Measurements from ENCODE around the gene STXBP5L. TPM values are rescaled to one million over a fixed set of nuclear protein-coding genes. Genes with fewer than 3 reads are reported as not detected.
"Not testable (repeated sequence)": the region's sequence is repeated elsewhere in the genome, so short reads cannot be mapped to it uniquely, and the experiment has no call there.

Gene STXBP5L
- total RNA-seq (2014; rRNA removed; shearing (Covaris generic)): 1.6 and 9.8 TPM in 2 replicates

DNA sequence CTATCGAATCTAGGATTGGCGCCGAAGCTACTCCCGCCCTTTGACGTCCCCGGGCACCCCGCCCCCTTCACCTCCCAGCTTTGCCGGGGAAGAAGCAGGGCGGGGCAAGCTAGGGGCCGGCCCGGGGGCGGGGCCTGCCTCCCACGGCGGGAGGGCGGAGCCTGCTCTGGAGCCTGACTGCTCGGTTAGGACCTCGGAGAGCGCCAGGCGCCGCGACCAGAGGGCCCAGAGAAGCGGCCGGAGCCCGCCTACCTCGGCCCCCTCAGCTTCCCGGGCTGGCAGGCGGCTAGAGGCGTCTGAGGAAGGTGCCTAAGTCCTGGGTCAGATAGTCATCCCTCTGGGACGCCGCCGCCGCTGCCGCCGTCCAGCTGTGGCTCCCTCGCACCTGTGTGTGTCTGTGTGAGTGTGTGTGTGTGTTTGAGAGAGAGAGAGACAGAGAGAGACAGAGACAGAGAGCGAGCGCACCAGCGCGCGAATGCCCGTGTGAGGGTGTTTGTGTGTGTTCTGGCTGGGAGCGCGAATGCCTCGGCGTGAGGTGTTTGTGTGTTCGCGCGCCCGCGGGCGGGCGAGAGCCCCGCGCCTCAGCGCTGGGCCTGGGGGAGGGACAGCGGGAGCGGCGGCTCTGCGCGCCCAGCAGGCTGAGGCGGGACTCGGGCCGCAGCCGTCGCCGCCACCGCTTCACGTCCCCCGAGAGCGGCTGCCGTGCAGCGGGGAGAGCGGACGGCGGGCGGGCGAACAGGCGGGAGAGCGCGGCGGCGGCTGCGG is at the start of gene STXBP5L:
Gene STXBP5L (plus strand): TSS at position 176 of the 765 bp plus-strand sequence. CDS start 1,374 bp downstream, outside the sequence.
- peak; percentile 73 for DNase-seq (ENCODE audit: low spot score)

- DNase-seq (ENCODE audit: low spot score): no peak
Measured at GRCh38 chr3:120858521-120858920, 49.5 kb upstream of the STXBP5L start.

DNA sequence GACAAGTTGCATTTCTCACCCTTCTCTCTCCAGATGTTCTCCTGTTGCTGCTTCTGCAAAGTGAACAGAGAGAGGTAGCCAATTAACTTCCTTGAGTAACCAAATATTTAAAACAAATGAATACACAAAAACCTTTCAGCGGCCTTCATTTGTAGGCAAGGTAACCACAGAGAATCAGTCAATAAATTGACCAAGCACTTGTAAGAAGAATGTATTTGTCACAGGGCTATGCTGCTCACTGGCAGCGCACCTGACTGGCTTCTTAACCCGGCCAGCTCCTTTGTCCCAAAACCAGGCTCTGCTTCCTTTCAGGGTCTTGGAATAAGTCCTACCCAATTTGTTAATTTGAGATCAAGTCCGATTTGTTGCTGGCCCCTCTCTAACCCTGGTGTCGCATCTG is 43.5 kb upstream of the STXBP5L start:
- no peak for DNase-seq (ENCODE audit: low spot score)

- no peak for DNase-seq (ENCODE audit: low spot score)
Measured at GRCh38 chr3:120875507-120875906, 32.5 kb upstream of the STXBP5L start.

GRCh38 chr3:120875989-120876388 is 32.0 kb upstream of the STXBP5L start:
- no peak for DNase-seq (ENCODE audit: low spot score)

DNA sequence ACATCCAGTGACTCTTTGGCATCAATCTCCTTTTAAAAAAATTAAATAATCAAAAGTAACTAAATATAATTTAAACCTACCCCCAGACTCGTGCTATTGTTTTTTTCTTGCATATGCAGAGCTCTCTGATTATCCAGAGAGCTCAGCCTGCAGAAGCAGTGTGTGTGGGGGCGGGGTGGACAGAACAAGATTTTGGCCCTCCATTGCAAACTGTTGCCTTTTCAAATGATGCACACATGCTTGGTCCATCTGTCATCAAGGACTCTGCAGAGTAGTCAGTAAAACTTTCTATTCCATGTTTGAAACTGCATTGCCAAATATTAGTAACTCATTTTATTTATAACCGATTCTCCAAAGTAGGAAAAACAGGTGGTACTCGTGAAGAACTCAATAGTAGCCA is 28.6 kb upstream of the STXBP5L start:
- no peak for DNase-seq (ENCODE audit: low spot score)

DNA sequence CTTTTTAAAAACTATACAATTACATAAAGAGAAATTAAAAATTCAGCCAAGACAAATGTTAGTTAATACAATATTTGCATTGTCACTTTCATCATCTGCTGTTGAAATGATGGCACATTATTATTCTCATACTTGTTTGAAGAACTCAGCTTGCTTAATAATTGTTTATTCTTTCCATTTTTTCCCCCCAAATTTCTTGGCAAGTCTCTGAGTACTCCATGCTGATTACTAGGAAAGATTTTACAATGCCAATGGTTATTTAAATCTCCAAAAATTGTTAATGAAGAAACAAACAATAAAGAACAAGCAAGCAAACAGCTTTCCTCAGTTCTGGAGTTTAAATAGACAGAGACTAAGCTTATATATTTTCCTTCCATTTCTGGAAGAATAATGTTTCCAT is 15.1 kb upstream of the STXBP5L start:
- no peak for DNase-seq (ENCODE audit: low spot score)

DNA sequence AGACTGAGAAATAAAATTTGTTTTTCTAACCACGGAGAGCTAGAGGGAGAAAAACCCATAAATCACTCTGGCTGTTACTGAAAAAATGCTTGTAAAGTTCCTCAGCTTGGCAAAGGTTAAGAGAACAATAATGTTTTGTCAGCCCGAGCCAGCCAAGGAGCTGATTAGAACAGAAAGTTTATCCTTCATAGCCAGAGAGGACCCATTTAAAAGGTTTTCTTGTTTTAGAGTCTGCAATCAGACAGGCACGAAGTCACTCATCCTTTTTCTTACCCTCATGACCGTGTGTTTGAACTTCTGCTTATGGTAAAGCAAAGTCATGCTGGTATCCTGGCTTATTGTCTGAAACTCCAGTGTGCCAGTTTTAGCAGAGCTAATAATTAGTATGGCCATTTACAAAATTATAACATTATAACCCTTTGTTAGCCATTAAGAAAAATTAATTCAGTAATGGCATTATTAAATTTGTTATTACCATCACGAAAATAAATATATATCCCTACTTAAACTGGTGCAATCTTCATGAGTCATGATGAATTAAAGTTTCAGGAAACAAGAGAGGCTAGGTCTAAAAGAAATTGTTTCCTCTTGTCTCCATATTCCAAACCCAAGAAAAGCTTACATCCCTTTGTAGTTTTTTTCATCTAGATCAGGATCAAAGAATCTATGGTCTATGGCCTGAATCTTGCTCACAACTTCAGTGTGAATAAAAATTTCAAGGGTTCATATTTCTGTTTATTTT is 13.5 kb upstream of the STXBP5L start:
- peak; percentile 85 for DNase-seq (ENCODE audit: low spot score)

GRCh38 chr3:120901716-120902115 is 6.3 kb upstream of the STXBP5L start:
- not testable (repeated sequence) for DNase-seq (ENCODE audit: low spot score)

GRCh38 chr3:120903221-120903620 is 4.8 kb upstream of the STXBP5L start:
- DNase-seq (ENCODE audit: low spot score): peak; percentile 44

GRCh38 chr3:120907659-120908029 is 361 bp upstream of the STXBP5L start:
- no peak for DNase-seq (ENCODE audit: low spot score)

- DNase-seq (ENCODE audit: low spot score): no peak
Measured at GRCh38 chr3:120908795-120909601, 993 bp downstream of the STXBP5L start.

DNA sequence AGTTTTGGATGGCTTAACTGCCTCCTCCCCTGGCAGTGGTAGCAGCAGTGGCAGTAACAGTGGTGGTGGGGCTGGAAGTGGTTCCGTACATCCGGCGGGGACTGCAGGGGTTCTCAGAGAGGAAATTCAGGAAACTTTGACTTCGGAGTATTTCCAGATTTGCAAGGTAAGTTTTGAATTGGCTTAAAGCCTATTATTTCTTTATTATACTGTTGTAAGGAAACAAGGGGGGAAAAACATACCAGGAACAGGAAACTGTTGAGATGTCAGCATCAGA is 1.5 kb downstream of the STXBP5L start:
- no peak for DNase-seq (ENCODE audit: low spot score)

GRCh38 chr3:120926146-120926545 is 18.1 kb downstream of the STXBP5L start:
- no peak for DNase-seq (ENCODE audit: low spot score)

- DNase-seq (ENCODE audit: low spot score): peak; percentile 85
Measured at GRCh38 chr3:120928991-120929390, 21.0 kb downstream of the STXBP5L start.

GRCh38 chr3:120931593-120931992 is 23.6 kb downstream of the STXBP5L start:
- peak; percentile 78 for DNase-seq (ENCODE audit: low spot score)

- no peak for DNase-seq (ENCODE audit: low spot score)
Measured at GRCh38 chr3:120956143-120956542, 48.1 kb downstream of the STXBP5L start.

DNA sequence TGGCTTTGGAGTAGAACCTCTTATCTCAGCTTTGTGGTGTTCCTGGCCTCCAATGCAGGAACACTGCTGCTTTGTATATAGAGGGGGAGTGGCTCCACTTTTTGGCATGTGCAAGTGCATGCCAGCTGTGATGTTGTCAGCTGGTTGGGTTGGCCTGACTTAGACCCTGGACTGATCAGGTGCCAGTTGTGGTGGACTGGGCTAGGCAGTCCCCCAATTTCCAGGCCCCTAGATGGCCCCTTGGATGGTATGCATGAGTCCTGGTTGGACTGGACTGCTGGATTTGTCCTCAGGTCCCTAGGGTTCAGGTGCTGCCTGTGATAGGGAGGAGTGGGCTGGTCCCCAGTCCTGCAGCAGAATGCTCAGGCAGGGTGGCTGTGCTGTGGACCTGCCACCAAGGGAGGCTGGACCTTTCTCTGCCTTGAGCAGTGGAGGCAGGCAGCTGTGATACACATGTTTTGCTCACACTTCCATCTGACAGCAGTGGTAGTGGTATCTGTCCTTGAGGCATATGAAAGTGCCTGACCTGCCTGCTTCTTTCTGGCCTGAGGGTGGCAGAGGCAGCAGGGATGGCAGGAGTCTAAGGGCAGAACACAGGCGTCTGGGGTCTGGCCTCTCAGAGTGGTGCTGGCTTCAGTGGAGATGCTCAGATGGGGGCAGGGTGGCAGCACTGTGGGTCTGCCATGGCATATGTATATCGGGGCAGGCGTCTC is 74.8 kb downstream of the STXBP5L start:
- DNase-seq (ENCODE audit: low spot score): no peak

- no peak for DNase-seq (ENCODE audit: low spot score)
Measured at GRCh38 chr3:120983321-120983665, 75.3 kb downstream of the STXBP5L start.

DNA sequence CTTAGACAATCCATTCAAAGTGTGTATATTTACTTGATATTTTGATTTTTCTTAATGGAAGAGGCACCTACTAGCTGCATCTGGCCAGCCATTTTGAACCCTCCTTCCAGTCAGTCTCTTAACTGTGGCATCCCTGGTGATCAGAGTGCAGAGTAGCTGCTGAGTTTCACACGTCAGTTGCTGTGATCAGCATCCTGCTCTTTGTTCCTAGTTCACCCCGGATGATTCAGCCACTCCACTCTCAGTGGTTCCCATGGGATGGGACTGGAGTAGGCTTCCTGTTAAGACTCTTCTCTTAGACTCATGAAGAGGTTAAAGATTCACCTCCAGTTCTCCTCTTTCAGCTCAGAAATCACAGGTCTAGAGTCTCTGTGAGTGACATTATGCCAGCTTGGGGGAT is 75.8 kb downstream of the STXBP5L start:
- DNase-seq (ENCODE audit: low spot score): no peak

DNA sequence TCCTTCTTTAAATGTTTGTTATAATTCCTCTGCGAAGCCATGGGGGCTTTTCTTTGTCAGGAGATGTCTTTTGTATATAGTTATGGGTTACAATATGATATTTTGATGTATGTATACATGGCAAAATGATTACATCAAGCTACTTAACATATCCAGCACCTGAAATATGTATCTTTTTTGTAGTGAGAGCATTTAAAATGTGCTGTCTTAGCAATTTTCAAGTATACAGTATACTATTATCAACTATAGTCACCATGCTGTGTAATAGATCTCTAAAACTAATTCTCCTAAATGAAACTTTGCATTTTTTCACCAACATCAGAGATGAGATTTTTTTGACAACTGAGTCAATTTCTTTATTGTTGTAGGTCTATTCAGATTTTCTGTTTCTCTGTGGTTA is 77.2 kb downstream of the STXBP5L start:
- DNase-seq (ENCODE audit: low spot score): no peak

- DNase-seq (ENCODE audit: low spot score): no peak
Measured at GRCh38 chr3:120988994-120989393, 81.0 kb downstream of the STXBP5L start.
